ENCODE measurements around the gene NMU. TPM values are rescaled to one million over a fixed set of nuclear protein-coding genes. Genes with fewer than 3 reads are reported as not detected.

Gene NMU
- total and polyA plus RNA-seq, 9 of the 15 experiments (the other 6 are each of a cell fraction or from before 2014, with no cell fraction given): 73.8 to 846 (median 599) TPM

GRCh38 chr4:55560096-55560495 lies 76.0 kb downstream of the NMU start (continued):
- TF ChIP-seq CCNT2 (IDR thresholded peaks at IDR 0.05; ENCODE audit: borderline replicate concordance, extremely low read depth, insufficient read length, low read depth, low read length) (peak; percentile 22), SOX6 (IDR thresholded peaks at IDR 0.05) (peak; percentile 57; the same call in 1 of the 2 replicates), EP300 (IDR thresholded peaks at IDR 0.05; ENCODE audit: low read length) (peak; percentile 68), SMAD3 (CRISPR knock-in tag; conservative IDR thresholded peaks at IDR 0.05) (no peak), ZNF407 (IDR thresholded peaks at IDR 0.05; ENCODE audit: low read depth) (no peak), PTBP1 (IDR thresholded peaks at IDR 0.05; ENCODE audit: low read depth, low read length) (no peak), NR1H2 (CRISPR knock-in tag; IDR thresholded peaks at IDR 0.05) (no peak), ZNF347 (CRISPR knock-in tag; IDR thresholded peaks at IDR 0.05; ENCODE audit: low read depth) (no peak), JUND (IDR thresholded peaks at IDR 0.05; ENCODE audit: borderline replicate concordance, low read depth, low read length) (no peak; the same call in 1 of the 2 replicates), JUND (tag; IDR thresholded peaks at IDR 0.05; ENCODE audit: borderline replicate concordance, low read depth, low read length) (no peak), SMARCE1 (IDR thresholded peaks at IDR 0.05) (peak; percentile 85), CHCHD3 (CRISPR knock-in tag; IDR thresholded peaks at IDR 0.05) (no peak), ZNF699 (CRISPR knock-in tag; IDR thresholded peaks at IDR 0.05; ENCODE audit: insufficient replicate concordance) (no peak), RCOR1 (IDR thresholded peaks at IDR 0.05; ENCODE audit: borderline replicate concordance in 1 of 2, low read depth in 2 of 2, low read length in 2 of 2) (peak in 1 of 2 experiments; percentile 44; a peak in 1 of 4 replicates), MYC (IDR thresholded peaks at IDR 0.05; ENCODE audit: low read depth, low read length) (0 out of 2 replicates have a peak, but pooled peaks have one; percentile 31), MYC (CRISPR knock-in tag; IDR thresholded peaks at IDR 0.05; ENCODE audit: borderline replicate concordance, low read depth) (no peak), MBD2 (IDR thresholded peaks at IDR 0.05; ENCODE audit: borderline replicate concordance, low read depth) (no peak), NELFE (IDR thresholded peaks at IDR 0.05; ENCODE audit: insufficient read depth, insufficient read length) (no peak), SMARCA4 (IDR thresholded peaks at IDR 0.05) (peak; percentile 86), PHF21A (IDR thresholded peaks at IDR 0.05; ENCODE audit: borderline replicate concordance, low read depth) (no peak), UBTF (IDR thresholded peaks at IDR 0.05; ENCODE audit: borderline replicate concordance in 1 of 2, low read depth in 2 of 2, low read length in 2 of 2) (no peak)

Measured in K562 (cell line).